DOHH2 (cell line): ENCODE measurements around the gene RNF175.

ENCODE experiments used
- H3F3A ChIP-seq: fragments of 200-600 bp; sonication (generic), shearing (Covaris generic); 2 replicates; pipeline ENCODE4 v1.6.0; 2016; ENCODE audit warnings: antibody characterized with exemption, mild to moderate bottlenecking; ENCODE audit not compliant: control insufficient read depth, insufficient read depth
- H3K27ac ChIP-seq: fragments of 200-600 bp; sonication (generic); 2 replicates; pipeline ENCODE4 v1.5.1; 2014; ENCODE audit warnings: low read depth, mild to moderate bottlenecking, low read length, moderate library complexity
- H3K27me3 ChIP-seq: fragments of 200-600 bp; sonication (generic); 2 replicates; pipeline ENCODE4 v1.6.1; 2014; ENCODE audit warnings: mild to moderate bottlenecking, low read length, mixed read lengths; ENCODE audit not compliant: control insufficient read depth
- H3K36me3 ChIP-seq: fragments of 200-600 bp; sonication (generic); 2 replicates; pipeline ENCODE4 v1.6.1; 2014; ENCODE audit warnings: mild to moderate bottlenecking, low read length, moderate library complexity, mixed read lengths; ENCODE audit not compliant: control insufficient read depth
- H3K4me1 ChIP-seq: fragments of 200-600 bp; sonication (generic); 2 replicates; pipeline ENCODE4 v1.6.1; 2014; ENCODE audit warnings: mild to moderate bottlenecking, low read length, mixed read lengths; ENCODE audit not compliant: control insufficient read depth
- H3K4me2 ChIP-seq: fragments of 200-600 bp; sonication (generic); 2 replicates; pipeline ENCODE4 v1.6.0; 2014; ENCODE audit warnings: mild to moderate bottlenecking, low read length, moderate library complexity
- H3K4me3 ChIP-seq: fragments of 200-600 bp; sonication (generic); 2 replicates; pipeline ENCODE4 v1.5.1; 2014; ENCODE audit warnings: mild to moderate bottlenecking, low read length, mixed read lengths
- H3K79me2 ChIP-seq: fragments of 200-600 bp; sonication (generic); 2 replicates; pipeline ENCODE4 v1.6.1; 2014; ENCODE audit warnings: mild to moderate bottlenecking, low read length, mixed read lengths; ENCODE audit not compliant: control insufficient read depth
- H3K9me2 ChIP-seq: fragments of 200-600 bp; sonication (generic); replicated peaks from 2 replicates; pipeline ENCODE4 v1.6.1; 2014; ENCODE audit warnings: mild to moderate bottlenecking, low read length, mixed read lengths; ENCODE audit not compliant: control insufficient read depth
- H3K9me3 ChIP-seq: fragments of 200-600 bp; sonication (generic); 2 replicates; pipeline ENCODE4 v1.6.1; 2014; ENCODE audit warnings: antibody characterized with exemption, low read length, mixed read lengths; ENCODE audit not compliant: control insufficient read depth, insufficient read depth
- H4K20me1 ChIP-seq: fragments of 200-600 bp; sonication (generic); 2 replicates; pipeline ENCODE4 v1.6.0; 2014; ENCODE audit warnings: low read depth, mild to moderate bottlenecking, antibody characterized with exemption, low read length, moderate library complexity; ENCODE audit not compliant: control insufficient read depth, insufficient read depth
- EZH2phosphoT487 ChIP-seq: fragments of 200-600 bp; sonication (generic); IDR thresholded peaks from 2 replicates; pipeline ENCODE4 v1.6.1; 2017; ENCODE audit warnings: borderline replicate concordance, mild to moderate bottlenecking, antibody characterized with exemption, low read length, moderate library complexity, mixed read lengths
- TF ChIP-seq, protein P1 (sequence below): fragments of 200-600 bp; sonication (generic); IDR thresholded peaks from one replicate; pipeline ENCODE4 v1.5.1; 2014; ENCODE audit warnings: antibody characterized with exemption, mild to moderate bottlenecking, low read depth, low read length; ENCODE audit not compliant: poor library complexity, severe bottlenecking

The RNF175 gene

DNA sequence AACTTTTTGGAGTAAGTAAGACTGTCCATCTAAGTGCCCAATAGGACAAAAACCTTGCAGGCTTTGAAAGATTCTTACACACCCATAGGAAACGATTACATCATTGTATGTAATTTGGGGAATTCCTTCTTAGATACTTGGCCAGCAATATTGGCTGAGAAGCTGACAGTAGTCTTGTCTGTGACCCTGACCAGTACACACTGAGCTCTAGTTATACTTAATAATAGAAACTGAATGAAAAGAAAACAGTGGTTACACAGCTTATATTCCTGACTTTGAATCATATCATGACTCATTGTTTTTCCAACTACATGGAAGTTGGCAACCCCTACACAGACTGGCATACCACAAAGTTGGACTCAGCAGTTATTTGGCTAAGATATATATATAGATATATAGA is 82.8 kb downstream of the RNF175 start:
- H3K4me3 ChIP-seq, result no peak overlapping the region
- H3K4me1 ChIP-seq, result no peaks in the 10 kb centered on the region
- no peaks in the 10 kb centered on the region for H4K20me1 ChIP-seq
- H3K36me3 ChIP-seq, result no peaks in the 10 kb centered on the region
- no peaks in the 10 kb centered on the region for H3K9me3 ChIP-seq
- no peaks in the 10 kb centered on the region; the same call in 1 of the 2 replicates for H3K9me2 ChIP-seq
- H3K27ac ChIP-seq, result no peak overlapping the region
- H3K4me2 ChIP-seq, result no peak overlapping the region
- H3K79me2 ChIP-seq, result no peaks in the 10 kb centered on the region
- TF ChIP-seq, protein P1, sequence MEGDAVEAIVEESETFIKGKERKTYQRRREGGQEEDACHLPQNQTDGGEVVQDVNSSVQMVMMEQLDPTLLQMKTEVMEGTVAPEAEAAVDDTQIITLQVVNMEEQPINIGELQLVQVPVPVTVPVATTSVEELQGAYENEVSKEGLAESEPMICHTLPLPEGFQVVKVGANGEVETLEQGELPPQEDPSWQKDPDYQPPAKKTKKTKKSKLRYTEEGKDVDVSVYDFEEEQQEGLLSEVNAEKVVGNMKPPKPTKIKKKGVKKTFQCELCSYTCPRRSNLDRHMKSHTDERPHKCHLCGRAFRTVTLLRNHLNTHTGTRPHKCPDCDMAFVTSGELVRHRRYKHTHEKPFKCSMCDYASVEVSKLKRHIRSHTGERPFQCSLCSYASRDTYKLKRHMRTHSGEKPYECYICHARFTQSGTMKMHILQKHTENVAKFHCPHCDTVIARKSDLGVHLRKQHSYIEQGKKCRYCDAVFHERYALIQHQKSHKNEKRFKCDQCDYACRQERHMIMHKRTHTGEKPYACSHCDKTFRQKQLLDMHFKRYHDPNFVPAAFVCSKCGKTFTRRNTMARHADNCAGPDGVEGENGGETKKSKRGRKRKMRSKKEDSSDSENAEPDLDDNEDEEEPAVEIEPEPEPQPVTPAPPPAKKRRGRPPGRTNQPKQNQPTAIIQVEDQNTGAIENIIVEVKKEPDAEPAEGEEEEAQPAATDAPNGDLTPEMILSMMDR, result no peak
- TF ChIP-seq EZH2phosphoT487, result no peak
- H3F3A ChIP-seq, result no peaks in the 10 kb centered on the region
- H3K27me3 ChIP-seq, result 0 out of 2 replicates have a peak, but pooled peaks cover 6% of the 10 kb centered on the region

DNA sequence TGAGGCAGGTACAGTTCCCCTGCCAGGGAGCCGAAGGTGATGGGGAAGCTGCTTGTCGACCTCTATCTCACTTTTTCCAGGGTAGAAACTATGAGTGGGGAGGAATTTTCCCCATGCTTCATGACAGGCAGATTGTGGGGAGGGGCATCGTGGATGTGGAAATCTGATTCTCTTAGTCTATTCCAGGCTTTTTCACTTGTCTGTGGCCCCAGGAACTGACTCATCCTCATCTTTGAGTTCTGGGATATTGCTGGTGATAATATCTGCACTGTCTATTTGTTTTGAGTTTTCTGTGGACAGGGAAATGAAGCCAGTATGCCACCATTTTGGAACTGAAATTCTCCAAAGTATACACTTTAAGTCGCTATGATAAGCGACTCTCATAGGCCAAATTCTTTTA is 83.3 kb downstream of the RNF175 start:
- Histone ChIP-seq H3K79me2 (no peaks in the 10 kb centered on the region), H3K27ac (no peak overlapping the region), H3K36me3 (no peaks in the 10 kb centered on the region), H3K9me2 (no peaks in the 10 kb centered on the region; the same call in 1 of the 2 replicates), H3K27me3 (peaks cover 6% of the 10 kb centered on the region; the same call in 1 of the 2 replicates), H3K4me3 (no peak overlapping the region), H3F3A (no peaks in the 10 kb centered on the region), H3K4me1 (no peaks in the 10 kb centered on the region), H3K9me3 (no peaks in the 10 kb centered on the region), H3K4me2 (no peak overlapping the region), H4K20me1 (no peaks in the 10 kb centered on the region)
- TF ChIP-seq, protein P1, result no peak
- no peak for TF ChIP-seq EZH2phosphoT487

DNA sequence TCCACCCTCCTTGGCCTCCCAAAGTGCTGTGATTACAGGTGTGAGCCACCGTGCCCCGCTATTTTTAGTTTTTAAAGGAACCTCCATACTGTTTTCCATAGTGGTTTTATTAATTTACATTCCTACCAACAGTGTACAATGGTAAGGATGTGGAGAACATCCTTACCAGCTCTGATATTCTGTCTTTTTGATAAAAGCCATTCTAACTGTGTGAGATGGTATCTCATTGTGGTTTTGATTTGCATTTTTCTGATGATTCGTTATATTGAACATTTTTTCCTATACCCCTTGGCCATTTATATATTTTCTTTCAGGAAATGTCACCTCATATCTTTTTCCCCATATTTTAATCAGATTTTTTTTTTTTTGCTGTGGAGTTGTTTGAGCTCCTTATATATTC is 90.0 kb downstream of the RNF175 start:
- Histone ChIP-seq H3K27me3 (peaks cover 3% of the 10 kb centered on the region), H3K36me3 (no peaks in the 10 kb centered on the region), H3F3A (no peaks in the 10 kb centered on the region), H3K27ac (no peak overlapping the region), H4K20me1 (no peaks in the 10 kb centered on the region), H3K4me2 (no peak overlapping the region), H3K4me1 (no peaks in the 10 kb centered on the region), H3K79me2 (no peaks in the 10 kb centered on the region), H3K9me2 (no peaks in the 10 kb centered on the region; the same call in 1 of the 2 replicates), H3K9me3 (no peaks in the 10 kb centered on the region), H3K4me3 (no peak overlapping the region)
- TF ChIP-seq, protein P1, result no peak
- TF ChIP-seq EZH2phosphoT487, result no peak
